IMR-90 (cell line): ENCODE measurements around the gene FAXC. TPM values are rescaled to one million over a fixed set of nuclear protein-coding genes. Genes with fewer than 3 reads are reported as not detected.

ENCODE experiments used
- ATAC-seq: fragments of 200-7000 bp; cut with Tn5 transposase; 2 replicates; pipeline ENCODE4 v1.9.1; 2020; ENCODE audit warnings: low read depth, mild to moderate bottlenecking, moderate library complexity
- BruUV-seq: library from RNA; stranded (reverse); fragments of 400-500 nt; replicated peaks from 2 replicates; lab custom pipeline; 2021; lab: Mats Ljungman, UMichigan
- CTCF ChIA-PET: fragments of 300-600 bp; formaldehyde crosslinking; extraction: SDS; loops from one replicate; lab custom pipeline; 2021; ENCODE audit warnings: antibody characterized with exemption; lab: Yijun Ruan, JAX
- POLR2A ChIA-PET: fragments of 300-600 bp; sonication (Branson Sonifier 250); formaldehyde crosslinking; loops from one replicate; lab custom pipeline; 2022; ENCODE audit warnings: antibody characterized with exemption; ENCODE audit not compliant: unreplicated experiment; lab: Charles Lee
- DNase-seq: peaks from one replicate; pipeline ENCODE4 v3.0.0; 2013
- H2AFZ ChIP-seq: replicated peaks from 2 replicates; pipeline ENCODE3; 2013; ENCODE audit warnings: low read length, mild to moderate bottlenecking; ENCODE audit not compliant: poor library complexity
- H2AK5ac ChIP-seq: 2 replicates; pipeline ENCODE4 v1.6.1; 2013; ENCODE audit warnings: low read depth, low read length, inconsistent platforms
- H2AK9ac ChIP-seq: replicated peaks from 2 replicates; pipeline ENCODE3; 2013; ENCODE audit warnings: mild to moderate bottlenecking, low read depth, low read length, moderate library complexity; ENCODE audit not compliant: poor library complexity
- H2BK120ac ChIP-seq: 2 replicates; pipeline ENCODE4 v1.6.1; 2013; ENCODE audit warnings: low read depth, low read length, inconsistent platforms
- H2BK15ac ChIP-seq: 3 replicates; pipeline ENCODE4 v1.6.1; 2013; ENCODE audit warnings: low read depth, low read length, inconsistent platforms
- H2BK20ac ChIP-seq: 2 replicates; pipeline ENCODE4 v1.6.1; 2013; ENCODE audit warnings: low read depth, mild to moderate bottlenecking, inconsistent platforms, low read length, moderate library complexity
- H2BK5ac ChIP-seq: 2 replicates; pipeline ENCODE4 v1.6.1; 2013; ENCODE audit warnings: mild to moderate bottlenecking, low read depth, low read length, inconsistent platforms; ENCODE audit not compliant: poor library complexity, severe bottlenecking
- H3K14ac ChIP-seq: replicated peaks from 2 replicates; pipeline ENCODE4 v1.6.1; 2013; ENCODE audit warnings: low read depth, low read length, inconsistent platforms
- H3K18ac ChIP-seq: 2 replicates; pipeline ENCODE4 v1.6.1; 2013; ENCODE audit warnings: low read depth, low read length, control low read depth
- H3K23ac ChIP-seq: 2 replicates; pipeline ENCODE4 v1.6.1; 2013; ENCODE audit warnings: low read depth, low read length, inconsistent platforms
- H3K27ac ChIP-seq: 2 replicates; pipeline ENCODE4 v1.5.1; 2013; ENCODE audit warnings: mild to moderate bottlenecking, control low read depth, low read length; ENCODE audit not compliant: insufficient read depth
- H3K27me3 ChIP-seq: 2 replicates; pipeline ENCODE4 v1.6.1; 2013; ENCODE audit warnings: low read length; ENCODE audit not compliant: control insufficient read depth, insufficient read depth
- H3K36me3 ChIP-seq: 2 replicates; pipeline ENCODE4 v1.6.1; 2013; ENCODE audit warnings: low read length, mixed read lengths; ENCODE audit not compliant: control insufficient read depth, insufficient read depth
- H3K4ac ChIP-seq: 2 replicates; pipeline ENCODE4 v1.6.1; 2013; ENCODE audit warnings: low read depth, low read length, inconsistent platforms
- H3K4me1 ChIP-seq: 2 replicates; pipeline ENCODE4 v1.6.1; 2013; ENCODE audit warnings: low read length, mixed read lengths; ENCODE audit not compliant: control insufficient read depth, insufficient read depth
- H3K4me2 ChIP-seq: 2 replicates; pipeline ENCODE4 v1.6.1; 2013; ENCODE audit warnings: low read depth, mild to moderate bottlenecking, control low read depth, low read length, moderate library complexity
- H3K4me3 ChIP-seq: 2 replicates; pipeline ENCODE4 v1.5.1; 2013; ENCODE audit warnings: low read depth, mild to moderate bottlenecking, control low read depth, low read length, moderate library complexity; ENCODE audit not compliant: insufficient read depth
- H3K56ac ChIP-seq: 2 replicates; pipeline ENCODE4 v1.6.1; 2013; ENCODE audit warnings: low read length, inconsistent platforms; ENCODE audit not compliant: insufficient read depth; ENCODE audit errors: extremely low read depth
- H3K79me1 ChIP-seq, 2 experiments: 2 replicates each; pipeline ENCODE4 v1.6.1; 2013; ENCODE audit warnings: low read length in 2 of 2, inconsistent platforms in 1 of 2, low read depth in 1 of 2
- H3K9ac ChIP-seq: 2 replicates; pipeline ENCODE4 v1.6.1; 2013; ENCODE audit warnings: low read depth, low read length, control low read depth
- H3K9me1 ChIP-seq: 2 replicates; pipeline ENCODE4 v1.6.1; 2013; ENCODE audit warnings: low read length, inconsistent platforms; ENCODE audit not compliant: insufficient read depth
- H3K9me3 ChIP-seq: 2 replicates; pipeline ENCODE4 v1.6.1; 2013; ENCODE audit warnings: low read length; ENCODE audit not compliant: control insufficient read depth, insufficient read depth
- H4K20me1 ChIP-seq: 2 replicates; pipeline ENCODE4 v1.6.1; 2013; ENCODE audit warnings: low read length, inconsistent platforms; ENCODE audit not compliant: insufficient read depth
- H4K5ac ChIP-seq: 2 replicates; pipeline ENCODE4 v1.6.1; 2013; ENCODE audit warnings: mild to moderate bottlenecking, low read depth, low read length, control low read depth
- H4K8ac ChIP-seq, 2 experiments: 2 replicates each; pipeline ENCODE4 v1.6.1; 2013; ENCODE audit warnings: low read depth in 2 of 2, low read length in 2 of 2, control low read depth in 1 of 2, inconsistent platforms in 1 of 2
- H4K91ac ChIP-seq: 2 replicates; pipeline ENCODE4 v1.6.1; 2013; ENCODE audit warnings: low read depth, low read length, inconsistent platforms; ENCODE audit not compliant: insufficient read depth
- BHLHE40 ChIP-seq: fragments of 150-350 bp; IDR thresholded peaks from 2 replicates; pipeline ENCODE4 v1.6.1; 2016; ENCODE audit warnings: mild to moderate bottlenecking, low read depth, low read length
- CEBPB ChIP-seq: IDR thresholded peaks from 2 replicates; pipeline ENCODE4 v1.6.1; 2012; ENCODE audit warnings: low read depth, low read length, improper control_type of control experiment
- CHD1 ChIP-seq: IDR thresholded peaks from 2 replicates; pipeline ENCODE4 v1.6.1; 2012; ENCODE audit warnings: low read depth, low read length, improper control_type of control experiment
- FOS ChIP-seq: fragments of 150-350 bp; IDR thresholded peaks from 2 replicates; pipeline ENCODE4 v1.6.1; 2016; ENCODE audit warnings: low read depth, low read length
- MAFK ChIP-seq: IDR thresholded peaks from 2 replicates; pipeline ENCODE4 v1.6.1; 2012; ENCODE audit warnings: low read depth, low read length, improper control_type of control experiment
- MAZ ChIP-seq: IDR thresholded peaks from 2 replicates; pipeline ENCODE4 v1.6.1; 2012; ENCODE audit warnings: low read depth, mild to moderate bottlenecking, low read length, improper control_type of control experiment, moderate library complexity, borderline replicate concordance
- MXI1 ChIP-seq: IDR thresholded peaks from 2 replicates; pipeline ENCODE4 v1.6.1; 2012; ENCODE audit warnings: low read depth, mild to moderate bottlenecking, low read length, moderate library complexity, borderline replicate concordance
- NFE2L2 ChIP-seq: fragments of 150-350 bp; IDR thresholded peaks from 2 replicates; pipeline ENCODE4 v1.6.1; 2016; ENCODE audit warnings: low read depth, mild to moderate bottlenecking, low read length
- POLR2A ChIP-seq: IDR thresholded peaks from 2 replicates; pipeline ENCODE4 v1.6.1; 2012; ENCODE audit warnings: mild to moderate bottlenecking, low read depth, low read length
- RAD21 ChIP-seq: IDR thresholded peaks from 2 replicates; pipeline ENCODE4 v1.6.1; 2012; ENCODE audit warnings: low read length, improper control_type of control experiment
- RCOR1 ChIP-seq: IDR thresholded peaks from 2 replicates; pipeline ENCODE4 v1.6.1; 2012; ENCODE audit warnings: mild to moderate bottlenecking, low read length, improper control_type of control experiment; ENCODE audit not compliant: insufficient replicate concordance
- RFX5 ChIP-seq: IDR thresholded peaks from 2 replicates; pipeline ENCODE4 v1.8.0; 2012; ENCODE audit warnings: low read depth, mild to moderate bottlenecking, low read length, moderate library complexity
- SMC3 ChIP-seq: fragments of 150-350 bp; IDR thresholded peaks from 2 replicates; pipeline ENCODE4 v1.6.1; 2016; ENCODE audit warnings: low read depth, mild to moderate bottlenecking, antibody characterized with exemption, low read length, moderate library complexity
- WGBS, 2 experiments: methylation state at CpG; one replicate each; pipeline versions ENCODE4 v1.1.5 to v1.1.7; 2013; ENCODE audit warnings: missing lambda C conversion rate in 2 of 2; ENCODE audit not compliant: insufficient read length in 1 of 2; ENCODE audit errors: extremely low coverage in 2 of 2; 5-methylcytosine and 5-hydroxymethylcytosine counted together
- dilution Hi-C: fragments of 300-500 bp; cut with HindIII; formaldehyde crosslinking; loops from one replicate; pipeline ENCODE4 v1.14.3; 2018; ENCODE audit warnings: low sequenced_read_pairs; ENCODE audit not compliant: unreplicated experiment
- in situ Hi-C: fragments of 300-500 bp; cut with MboI; formaldehyde crosslinking; loops from 3 replicates; pipeline ENCODE4 v1.14.3; 2019; ENCODE audit warnings: low sequenced_read_pairs, inconsistent platforms, mixed read lengths
- intact Hi-C: fragments of 100-400 bp; cut with micrococcal nuclease; formaldehyde crosslinking; loops from 2 replicates; pipeline ENCODE4 v1.10.0; 2022
- polyA plus RNA-seq, 3 experiments: library from polyadenylated mRNA; depleted of rRNA; stranded (reverse); fragments of >200 nt; gene quantifications; 2 replicates each; pipeline ENCODE4 v1.2.3, GENCODE V29; 2012; ENCODE audit warnings: low replicate concordance in 1 of 3
- total RNA-seq: library from RNA; depleted of rRNA; stranded (reverse); fragments of >200 nt; gene quantifications from 2 replicates; pipeline ENCODE4 v1.2.3, GENCODE V29; 2012
- TF ChIP-seq, protein P1 (sequence below): conservative IDR thresholded peaks from 2 replicates; pipeline ENCODE4 v1.5.1; 2012; ENCODE audit warnings: mild to moderate bottlenecking, low read depth, low read length, improper control_type of control experiment
- TF ChIP-seq, protein P2 (sequence below): fragments of 150-350 bp; IDR thresholded peaks from 2 replicates; pipeline ENCODE4 v1.6.1; 2017; ENCODE audit warnings: mild to moderate bottlenecking, antibody characterized with exemption, low read length, low read depth
- TF ChIP-seq, protein P3 (sequence below): fragments of 150-350 bp; IDR thresholded peaks from 2 replicates; pipeline ENCODE4 v1.6.1; 2016; ENCODE audit warnings: low read depth, mild to moderate bottlenecking, low read length, moderate library complexity, borderline replicate concordance

The FAXC gene
- total and polyA plus RNA-seq, 2 of the 4 experiments (the other 2 are of a cell fraction): 1.1 to 2.7 TPM

DNA sequence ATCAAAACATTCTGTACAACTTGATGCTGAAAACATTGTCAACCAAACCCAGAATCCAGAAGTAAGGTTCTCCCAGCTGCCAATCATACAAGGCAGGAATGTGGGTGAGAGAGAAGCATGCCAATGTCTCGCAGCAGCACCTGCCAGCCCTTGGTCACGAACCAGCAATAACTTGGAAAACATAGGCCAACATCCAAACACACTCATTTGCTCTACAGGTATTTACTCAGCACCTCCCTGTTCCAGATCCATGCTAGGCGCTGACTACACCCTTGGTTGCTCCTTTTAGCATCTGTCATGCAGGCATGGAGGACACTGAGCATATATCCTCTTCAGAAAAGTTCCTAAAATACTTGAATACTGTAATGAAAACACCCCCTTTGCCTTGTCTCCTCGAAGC, 63.6 kb downstream of the FAXC start:
- H2AK9ac ChIP-seq: no peak overlapping the region
- H4K8ac ChIP-seq: no peak overlapping the region
- H2BK5ac ChIP-seq: no peak overlapping the region
- no peak overlapping the region for H2AK5ac ChIP-seq
- dilution Hi-C loops (no loop called here), intact Hi-C loops (loop anchor here (10.0 kb wide), 1 partner anchor 459 kb away; no protein-coding TSS in a partner anchor), in situ Hi-C loops (no loop called here)
- no peak overlapping the region for H3K4ac ChIP-seq
- H3K18ac ChIP-seq: no peak overlapping the region
- no peaks in the 10 kb centered on the region for H3K79me1 ChIP-seq
- no peak overlapping the region for H2AFZ ChIP-seq
- no peak overlapping the region for H3K14ac ChIP-seq
- H3K9ac ChIP-seq: no peak overlapping the region
- H3K56ac ChIP-seq: no peak overlapping the region
- H4K91ac ChIP-seq: no peak overlapping the region
- no peaks in the 10 kb centered on the region for H3K27me3 ChIP-seq
- no peak overlapping the region for H3K23ac ChIP-seq
- H2BK120ac ChIP-seq: no peak overlapping the region
- no peak overlapping the region for H3K27ac ChIP-seq
- H3K36me3 ChIP-seq: no peaks in the 10 kb centered on the region
- ChIA-PET CTCF (interaction anchor here (1.8 kb wide), 1 partner anchor 11 kb away, joined by 6 read pairs; no protein-coding TSS in a partner anchor), POLR2A (no interaction called here)
- no peaks in the 10 kb centered on the region for H3K4me1 ChIP-seq
- no peak overlapping the region for H4K5ac ChIP-seq
- no TSS peak for BruUV-seq
- no peaks in the 10 kb centered on the region for H3K9me3 ChIP-seq
- no peak for ATAC-seq
- TF ChIP-seq BHLHE40 (no peak), CHD1 (no peak), MXI1 (no peak), RAD21 (no peak), NFE2L2 (no peak), CEBPB (no peak), MAFK (no peak), RCOR1 (no peak), FOS (no peak), POLR2A (no peak), RFX5 (no peak), MAZ (no peak), SMC3 (no peak)
- TF ChIP-seq, protein P1, sequence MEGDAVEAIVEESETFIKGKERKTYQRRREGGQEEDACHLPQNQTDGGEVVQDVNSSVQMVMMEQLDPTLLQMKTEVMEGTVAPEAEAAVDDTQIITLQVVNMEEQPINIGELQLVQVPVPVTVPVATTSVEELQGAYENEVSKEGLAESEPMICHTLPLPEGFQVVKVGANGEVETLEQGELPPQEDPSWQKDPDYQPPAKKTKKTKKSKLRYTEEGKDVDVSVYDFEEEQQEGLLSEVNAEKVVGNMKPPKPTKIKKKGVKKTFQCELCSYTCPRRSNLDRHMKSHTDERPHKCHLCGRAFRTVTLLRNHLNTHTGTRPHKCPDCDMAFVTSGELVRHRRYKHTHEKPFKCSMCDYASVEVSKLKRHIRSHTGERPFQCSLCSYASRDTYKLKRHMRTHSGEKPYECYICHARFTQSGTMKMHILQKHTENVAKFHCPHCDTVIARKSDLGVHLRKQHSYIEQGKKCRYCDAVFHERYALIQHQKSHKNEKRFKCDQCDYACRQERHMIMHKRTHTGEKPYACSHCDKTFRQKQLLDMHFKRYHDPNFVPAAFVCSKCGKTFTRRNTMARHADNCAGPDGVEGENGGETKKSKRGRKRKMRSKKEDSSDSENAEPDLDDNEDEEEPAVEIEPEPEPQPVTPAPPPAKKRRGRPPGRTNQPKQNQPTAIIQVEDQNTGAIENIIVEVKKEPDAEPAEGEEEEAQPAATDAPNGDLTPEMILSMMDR: no peak
- TF ChIP-seq, protein P2, sequence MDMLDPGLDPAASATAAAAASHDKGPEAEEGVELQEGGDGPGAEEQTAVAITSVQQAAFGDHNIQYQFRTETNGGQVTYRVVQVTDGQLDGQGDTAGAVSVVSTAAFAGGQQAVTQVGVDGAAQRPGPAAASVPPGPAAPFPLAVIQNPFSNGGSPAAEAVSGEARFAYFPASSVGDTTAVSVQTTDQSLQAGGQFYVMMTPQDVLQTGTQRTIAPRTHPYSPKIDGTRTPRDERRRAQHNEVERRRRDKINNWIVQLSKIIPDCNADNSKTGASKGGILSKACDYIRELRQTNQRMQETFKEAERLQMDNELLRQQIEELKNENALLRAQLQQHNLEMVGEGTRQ: no peak
- TF ChIP-seq, protein P3, sequence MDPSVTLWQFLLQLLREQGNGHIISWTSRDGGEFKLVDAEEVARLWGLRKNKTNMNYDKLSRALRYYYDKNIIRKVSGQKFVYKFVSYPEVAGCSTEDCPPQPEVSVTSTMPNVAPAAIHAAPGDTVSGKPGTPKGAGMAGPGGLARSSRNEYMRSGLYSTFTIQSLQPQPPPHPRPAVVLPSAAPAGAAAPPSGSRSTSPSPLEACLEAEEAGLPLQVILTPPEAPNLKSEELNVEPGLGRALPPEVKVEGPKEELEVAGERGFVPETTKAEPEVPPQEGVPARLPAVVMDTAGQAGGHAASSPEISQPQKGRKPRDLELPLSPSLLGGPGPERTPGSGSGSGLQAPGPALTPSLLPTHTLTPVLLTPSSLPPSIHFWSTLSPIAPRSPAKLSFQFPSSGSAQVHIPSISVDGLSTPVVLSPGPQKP: no peak
- H3K9me1 ChIP-seq: no peaks in the 10 kb centered on the region
- DNase-seq: no peak
- no peak overlapping the region for H3K4me3 ChIP-seq
- H2BK15ac ChIP-seq: no peak overlapping the region
- H2BK20ac ChIP-seq: no peak overlapping the region
- H3K4me2 ChIP-seq: no peak overlapping the region
- no peaks in the 10 kb centered on the region for H4K20me1 ChIP-seq
- 67% methylated on average over 1 of the region's 4 CpGs; no CpG with 5 or more reads in 1 of the 2 experiments for WGBS, 2 experiments
